Prostate gland (tissue), 2 donors: Measurements from ENCODE around the gene TUBB4A.

Experiments used
- POLR2A ChIP-seq: fragments of 450-650 bp; IDR thresholded peaks from one replicate; pipeline ENCODE4 v1.6.1; 2016; ENCODE audit warnings: antibody characterized with exemption, mild to moderate bottlenecking
- POLR2AphosphoS5 ChIP-seq: sonication (generic); formaldehyde crosslinking; IDR thresholded peaks from one replicate; pipeline ENCODE4 v1.6.1; 2017; ENCODE audit warnings: antibody characterized with exemption
- TF ChIP-seq, protein P1 (sequence below), 4 experiments: fragments of 200-600 bp in 2 of 4; fragments of 450-650 bp in 2 of 4; sonication (generic) in 2 of 4; IDR thresholded peaks; 1 replicate in 3 of 4; 2 replicates in 1 of 4; pipeline ENCODE4 v1.5.1; 2016 to 2019; ENCODE audit warnings: antibody characterized with exemption in 4 of 4, mild to moderate bottlenecking in 2 of 4, moderate library complexity in 2 of 4

DNA sequence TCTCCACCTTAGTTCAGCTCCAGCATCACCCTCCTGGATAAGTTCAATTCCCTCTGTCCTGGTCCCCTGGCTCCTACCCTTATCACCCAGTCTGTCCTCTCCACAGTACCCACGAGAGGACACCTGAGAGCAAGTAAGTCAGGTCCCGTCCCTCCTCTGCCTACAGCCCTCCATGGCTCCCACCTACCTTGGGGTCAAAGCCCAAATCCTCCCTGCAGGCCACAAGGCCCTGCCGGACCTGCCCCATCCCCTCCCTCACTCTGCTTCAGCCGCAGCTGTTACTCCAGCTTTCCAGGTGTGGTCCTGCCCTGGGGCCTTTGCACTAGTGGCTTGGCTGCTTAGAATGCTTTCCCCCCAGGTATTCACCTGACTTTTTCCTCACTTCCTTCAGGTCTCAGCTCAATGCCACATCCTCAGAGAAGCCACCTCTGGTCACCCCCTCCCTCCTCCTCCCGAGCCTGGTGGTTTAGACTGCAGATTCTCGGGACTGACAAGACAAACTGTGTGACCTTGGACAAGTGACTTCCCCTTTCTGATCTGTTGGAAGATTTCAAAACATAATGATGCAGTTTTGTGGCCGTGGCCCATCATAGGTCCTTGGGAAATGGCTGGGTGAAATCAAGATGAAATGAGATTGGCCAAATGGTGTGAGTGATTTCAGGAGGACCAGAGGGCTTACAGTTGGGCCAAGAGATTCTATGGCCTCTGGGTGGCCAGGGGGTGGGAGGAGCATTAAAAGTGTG is 3.6 kb downstream of the TUBB4A start:
- TF ChIP-seq POLR2A (no peak), POLR2AphosphoS5 (no peak)
- TF ChIP-seq, protein P1, sequence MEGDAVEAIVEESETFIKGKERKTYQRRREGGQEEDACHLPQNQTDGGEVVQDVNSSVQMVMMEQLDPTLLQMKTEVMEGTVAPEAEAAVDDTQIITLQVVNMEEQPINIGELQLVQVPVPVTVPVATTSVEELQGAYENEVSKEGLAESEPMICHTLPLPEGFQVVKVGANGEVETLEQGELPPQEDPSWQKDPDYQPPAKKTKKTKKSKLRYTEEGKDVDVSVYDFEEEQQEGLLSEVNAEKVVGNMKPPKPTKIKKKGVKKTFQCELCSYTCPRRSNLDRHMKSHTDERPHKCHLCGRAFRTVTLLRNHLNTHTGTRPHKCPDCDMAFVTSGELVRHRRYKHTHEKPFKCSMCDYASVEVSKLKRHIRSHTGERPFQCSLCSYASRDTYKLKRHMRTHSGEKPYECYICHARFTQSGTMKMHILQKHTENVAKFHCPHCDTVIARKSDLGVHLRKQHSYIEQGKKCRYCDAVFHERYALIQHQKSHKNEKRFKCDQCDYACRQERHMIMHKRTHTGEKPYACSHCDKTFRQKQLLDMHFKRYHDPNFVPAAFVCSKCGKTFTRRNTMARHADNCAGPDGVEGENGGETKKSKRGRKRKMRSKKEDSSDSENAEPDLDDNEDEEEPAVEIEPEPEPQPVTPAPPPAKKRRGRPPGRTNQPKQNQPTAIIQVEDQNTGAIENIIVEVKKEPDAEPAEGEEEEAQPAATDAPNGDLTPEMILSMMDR (IDR thresholded peaks at IDR 0.05) = no peak
